Measurements from ENCODE around the gene DUOXA1.

DUOXA1 gene

GRCh38 chr15:45130291-45131000, 767 bp upstream of the DUOXA1 start:
- DNase-seq, result no peak

- no peak for DNase-seq
These were observed 574 bp downstream of the DUOXA1 start for GRCh38 chr15:45128971-45129639.

- peak in 1 of 2 donors; percentile 13 for DNase-seq
These were observed 3.0 kb downstream of the DUOXA1 start for GRCh38 chr15:45126535-45127158.

GRCh38 chr15:45123397-45123796, 6.3 kb downstream of the DUOXA1 start:
- no peak for DNase-seq

- no peak for DNase-seq
These were observed 7.0 kb downstream of the DUOXA1 start for GRCh38 chr15:45122719-45123118.

GRCh38 chr15:45121706-45122417, 7.8 kb downstream of the DUOXA1 start:
- DNase-seq, result no peak

GRCh38 chr15:45121020-45121419, 8.7 kb downstream of the DUOXA1 start:
- no peak for DNase-seq

GRCh38 chr15:45120081-45120972, 9.4 kb downstream of the DUOXA1 start:
- no peak for DNase-seq

GRCh38 chr15:45118996-45119395, 10.7 kb downstream of the DUOXA1 start:
- DNase-seq, result no peak

GRCh38 chr15:45118131-45118588, 11.5 kb downstream of the DUOXA1 start:
- DNase-seq, result peak; percentile 55 to 90

- DNase-seq, result no peak
These were observed 12.2 kb downstream of the DUOXA1 start for GRCh38 chr15:45117308-45118130.

- no peak for DNase-seq
These were observed 13.0 kb downstream of the DUOXA1 start for GRCh38 chr15:45116482-45117307.

- DNase-seq, result no peak
These were observed 13.6 kb downstream of the DUOXA1 start for GRCh38 chr15:45116006-45116481.

- DNase-seq, result no peak
These were observed 14.3 kb downstream of the DUOXA1 start for GRCh38 chr15:45115312-45115820.

- DNase-seq, result no peak
These were observed 15.0 kb downstream of the DUOXA1 start for GRCh38 chr15:45114751-45115085.

- DNase-seq, result no peak
These were observed 15.5 kb downstream of the DUOXA1 start, which contains the start of the genes DUOX2 and DUOXA2 for GRCh38 chr15:45114076-45114750. Gene DUOX2 (minus strand): TSS chr15:45114172. CDS start chr15:45113411, 761 bp downstream. Gene DUOXA2 (plus strand): TSS chr15:45114326. CDS start chr15:45114606, 280 bp downstream.

GRCh38 chr15:45113380-45113990, 16.2 kb downstream of the DUOXA1 start:
- no peak for DNase-seq

- no peak for DNase-seq
These were observed 16.9 kb downstream of the DUOXA1 start for GRCh38 chr15:45112591-45113379.
